ENCODE results near the gene FERMT3. TPM values are rescaled to one million over a fixed set of nuclear protein-coding genes. Genes with fewer than 3 reads are reported as not detected.

The FERMT3 gene
- polyA plus RNA-seq, 4 donors, result 3.4 to 7.2 (median 5.6) TPM

Other genes with a start within 250 kb of the FERMT3 start
- 100 to 1,000 TPM; 150 to 327 (median 212) TPM for gene COX8A, start 232.1 kb upstream of the FERMT3 start, polyA plus RNA-seq (ENCODE audit: insufficient read length in 4 of 4)
- gene OTUB1, start 220.3 kb upstream of the FERMT3 start, polyA plus RNA-seq (ENCODE audit: insufficient read length in 4 of 4), result 100 to 1,000 TPM in 2 of 4 donors, 10 to 100 TPM in 2; 67.1 to 112 (median 101) TPM
- gene FLRT1, start 170.8 kb upstream of the FERMT3 start, polyA plus RNA-seq (ENCODE audit: insufficient read length in 4 of 4), result 1 to 10 TPM; 2.1 to 5.5 (median 3.5) TPM
- gene MACROD1, start 40.6 kb upstream of the FERMT3 start, polyA plus RNA-seq (ENCODE audit: insufficient read length in 4 of 4), result 10 to 100 TPM; 14.9 to 17.8 (median 15.3) TPM
- 100 to 1,000 TPM; 125 to 232 (median 205) TPM for gene STIP1, start 20.6 kb upstream of the FERMT3 start, polyA plus RNA-seq (ENCODE audit: insufficient read length in 4 of 4)
- gene TRPT1, start 19.5 kb downstream of the FERMT3 start, polyA plus RNA-seq (ENCODE audit: insufficient read length in 4 of 4), result 10 to 100 TPM; 25.7 to 56.1 (median 40.1) TPM
- gene NUDT22, start 19.6 kb downstream of the FERMT3 start, polyA plus RNA-seq (ENCODE audit: insufficient read length in 4 of 4), result 10 to 100 TPM; 13.2 to 32.7 (median 19.1) TPM
- 10 to 100 TPM; 44.9 to 85.8 (median 59.1) TPM for gene DNAJC4, start 23.8 kb downstream of the FERMT3 start, polyA plus RNA-seq (ENCODE audit: insufficient read length in 4 of 4)
- gene VEGFB, start 27.9 kb downstream of the FERMT3 start, polyA plus RNA-seq (ENCODE audit: insufficient read length in 4 of 4), result 100 to 1,000 TPM in 2 of 4 donors, 10 to 100 TPM in 2; 82.6 to 115 (median 99.9) TPM
- gene FKBP2, start 34.4 kb downstream of the FERMT3 start, polyA plus RNA-seq (ENCODE audit: insufficient read length in 4 of 4), result 10 to 100 TPM; 61.0 to 99.2 (median 86.6) TPM
- 10 to 100 TPM; 54.4 to 90.9 (median 69.8) TPM for gene PPP1R14B, start 40.2 kb downstream of the FERMT3 start, polyA plus RNA-seq (ENCODE audit: insufficient read length in 4 of 4)
- 10 to 100 TPM; 12.4 to 17.1 (median 13.7) TPM for gene PLCB3, start 44.8 kb downstream of the FERMT3 start, polyA plus RNA-seq (ENCODE audit: insufficient read length in 4 of 4)
- 10 to 100 TPM; 42.1 to 69.9 (median 48.3) TPM for gene BAD, start 77.9 kb downstream of the FERMT3 start, polyA plus RNA-seq (ENCODE audit: insufficient read length in 4 of 4)
- gene GPR137, start 79.1 kb downstream of the FERMT3 start, polyA plus RNA-seq (ENCODE audit: insufficient read length in 4 of 4), result 10 to 100 TPM; 27.4 to 48.6 (median 30.6) TPM
- gene KCNK4, start 84.6 kb downstream of the FERMT3 start, polyA plus RNA-seq (ENCODE audit: insufficient read length in 4 of 4), result under 1 TPM in 1 of 4 donors, not detected in 3; 0.16 TPM
- under 1 TPM in 1 of 4 donors, not detected in 3; 0.79 TPM for gene CATSPERZ, start 93.6 kb downstream of the FERMT3 start, polyA plus RNA-seq (ENCODE audit: insufficient read length in 4 of 4)
- 10 to 100 TPM in 3 of 4 donors, 1 to 10 TPM in 1; 7.4 to 31.0 (median 17.2) TPM for gene ESRRA, start 98.8 kb downstream of the FERMT3 start, polyA plus RNA-seq (ENCODE audit: insufficient read length in 4 of 4)
- gene TRMT112, start 110.8 kb downstream of the FERMT3 start, polyA plus RNA-seq (ENCODE audit: insufficient read length in 4 of 4), result 100 to 1,000 TPM; 208 to 244 (median 221) TPM
- gene PRDX5, start 111.4 kb downstream of the FERMT3 start, polyA plus RNA-seq (ENCODE audit: insufficient read length in 4 of 4), result 100 to 1,000 TPM; 156 to 230 (median 184) TPM
- 1 to 10 TPM; 2.7 to 5.2 (median 3.6) TPM for gene CCDC88B, start 133.5 kb downstream of the FERMT3 start, polyA plus RNA-seq (ENCODE audit: insufficient read length in 4 of 4)
- gene RPS6KA4, start 152.4 kb downstream of the FERMT3 start, polyA plus RNA-seq (ENCODE audit: insufficient read length in 4 of 4), result 10 to 100 TPM in 3 of 4 donors, 1 to 10 TPM in 1; 9.4 to 16.3 (median 13.5) TPM

All from left renal pelvis (tissue), 4 donors.